ENCODE data around the gene RHOF.

- TF ChIP-seq, protein P1, sequence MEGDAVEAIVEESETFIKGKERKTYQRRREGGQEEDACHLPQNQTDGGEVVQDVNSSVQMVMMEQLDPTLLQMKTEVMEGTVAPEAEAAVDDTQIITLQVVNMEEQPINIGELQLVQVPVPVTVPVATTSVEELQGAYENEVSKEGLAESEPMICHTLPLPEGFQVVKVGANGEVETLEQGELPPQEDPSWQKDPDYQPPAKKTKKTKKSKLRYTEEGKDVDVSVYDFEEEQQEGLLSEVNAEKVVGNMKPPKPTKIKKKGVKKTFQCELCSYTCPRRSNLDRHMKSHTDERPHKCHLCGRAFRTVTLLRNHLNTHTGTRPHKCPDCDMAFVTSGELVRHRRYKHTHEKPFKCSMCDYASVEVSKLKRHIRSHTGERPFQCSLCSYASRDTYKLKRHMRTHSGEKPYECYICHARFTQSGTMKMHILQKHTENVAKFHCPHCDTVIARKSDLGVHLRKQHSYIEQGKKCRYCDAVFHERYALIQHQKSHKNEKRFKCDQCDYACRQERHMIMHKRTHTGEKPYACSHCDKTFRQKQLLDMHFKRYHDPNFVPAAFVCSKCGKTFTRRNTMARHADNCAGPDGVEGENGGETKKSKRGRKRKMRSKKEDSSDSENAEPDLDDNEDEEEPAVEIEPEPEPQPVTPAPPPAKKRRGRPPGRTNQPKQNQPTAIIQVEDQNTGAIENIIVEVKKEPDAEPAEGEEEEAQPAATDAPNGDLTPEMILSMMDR (IDR thresholded peaks at IDR 0.05; ENCODE audit: insufficient read depth, low read length, poor library complexity, severe bottlenecking): no peak
- TF ChIP-seq EZH2phosphoT487 (conservative IDR thresholded peaks at IDR 0.05; ENCODE audit: low read length): no peak
Observed at GRCh38 chr12:121729021-121729420, 64.5 kb downstream of the RHOF start.
